ENCODE measurements around the gene HAPLN3. TPM values are rescaled to one million over a fixed set of nuclear protein-coding genes. Genes with fewer than 3 reads are reported as not detected.

The HAPLN3 gene
- total RNA-seq, 1 donor from 2014 or later: 78.2 TPM

- no peak for TF ChIP-seq CTCF (IDR thresholded peaks at IDR 0.05)
- no peak for DNase-seq (ENCODE audit: low spot score)
- H3K4me1 Mint-ChIP-seq (ENCODE audit: low read depth): peaks cover 19% of the 10 kb centered on the region
- no peaks in the 10 kb centered on the region for H3K27me3 Mint-ChIP-seq (ENCODE audit: low read depth)
- H3K9me3 Mint-ChIP-seq (ENCODE audit: low read depth): no peaks in the 10 kb centered on the region
- H3K27ac Mint-ChIP-seq (ENCODE audit: unreplicated experiment): peak overlapping the region; percentile 0
- no peaks in the 10 kb centered on the region for H3K36me3 Mint-ChIP-seq (ENCODE audit: low read depth)
- no peak overlapping the region for H3K4me3 Mint-ChIP-seq (ENCODE audit: unreplicated experiment)
These were observed 4.8 kb downstream of the HAPLN3 start for GRCh38 chr15:88890495-88890894.

GRCh38 chr15:88888719-88889118 lies 6.6 kb downstream of the HAPLN3 start:
- no peak overlapping the region for H3K27ac Mint-ChIP-seq (ENCODE audit: unreplicated experiment)
- no peaks in the 10 kb centered on the region for H3K27me3 Mint-ChIP-seq (ENCODE audit: low read depth)
- DNase-seq (ENCODE audit: low spot score): no peak
- no peak for TF ChIP-seq CTCF (IDR thresholded peaks at IDR 0.05)
- H3K4me1 Mint-ChIP-seq (ENCODE audit: low read depth): peaks cover 9% of the 10 kb centered on the region
- H3K36me3 Mint-ChIP-seq (ENCODE audit: low read depth): peaks cover 3% of the 10 kb centered on the region
- H3K9me3 Mint-ChIP-seq (ENCODE audit: low read depth): no peaks in the 10 kb centered on the region
- no peak overlapping the region for H3K4me3 Mint-ChIP-seq (ENCODE audit: unreplicated experiment)

GRCh38 chr15:88887068-88887580 lies 8.2 kb downstream of the HAPLN3 start:
- no peak for DNase-seq (ENCODE audit: low spot score)
- TF ChIP-seq CTCF (IDR thresholded peaks at IDR 0.05): no peak
- H3K9me3 Mint-ChIP-seq (ENCODE audit: low read depth): no peaks in the 10 kb centered on the region
- no peak overlapping the region for H3K4me3 Mint-ChIP-seq (ENCODE audit: unreplicated experiment)
- no peaks in the 10 kb centered on the region for H3K27me3 Mint-ChIP-seq (ENCODE audit: low read depth)
- peaks cover 3% of the 10 kb centered on the region for H3K36me3 Mint-ChIP-seq (ENCODE audit: low read depth)
- H3K4me1 Mint-ChIP-seq (ENCODE audit: low read depth): peaks cover 9% of the 10 kb centered on the region
- no peak overlapping the region for H3K27ac Mint-ChIP-seq (ENCODE audit: unreplicated experiment)

- DNase-seq (ENCODE audit: low spot score): no peak
- H3K36me3 Mint-ChIP-seq (ENCODE audit: low read depth): peaks cover 17% of the 10 kb centered on the region
- TF ChIP-seq CTCF (IDR thresholded peaks at IDR 0.05): no peak
- peaks cover 4% of the 10 kb centered on the region for H3K4me1 Mint-ChIP-seq (ENCODE audit: low read depth)
- H3K4me3 Mint-ChIP-seq (ENCODE audit: unreplicated experiment): no peak overlapping the region
- no peak overlapping the region for H3K27ac Mint-ChIP-seq (ENCODE audit: unreplicated experiment)
- no peaks in the 10 kb centered on the region for H3K9me3 Mint-ChIP-seq (ENCODE audit: low read depth)
- H3K27me3 Mint-ChIP-seq (ENCODE audit: low read depth): no peaks in the 10 kb centered on the region
These were observed 12.6 kb downstream of the HAPLN3 start for GRCh38 chr15:88882785-88883184.

GRCh38 chr15:88881775-88882174 lies 13.6 kb downstream of the HAPLN3 start:
- H3K27me3 Mint-ChIP-seq (ENCODE audit: low read depth): no peaks in the 10 kb centered on the region
- H3K4me1 Mint-ChIP-seq (ENCODE audit: low read depth): peaks cover 4% of the 10 kb centered on the region
- peaks cover 17% of the 10 kb centered on the region for H3K36me3 Mint-ChIP-seq (ENCODE audit: low read depth)
- H3K4me3 Mint-ChIP-seq (ENCODE audit: unreplicated experiment): no peak overlapping the region
- no peak for DNase-seq (ENCODE audit: low spot score)
- H3K27ac Mint-ChIP-seq (ENCODE audit: unreplicated experiment): no peak overlapping the region
- no peak for TF ChIP-seq CTCF (IDR thresholded peaks at IDR 0.05)
- H3K9me3 Mint-ChIP-seq (ENCODE audit: low read depth): no peaks in the 10 kb centered on the region
